HG03460 (cell line): ENCODE results near the gene NUP93.
"Not testable (repeated sequence)": the region's sequence is repeated elsewhere in the genome, so short reads cannot be mapped to it uniquely, and the experiment has no call there.

ENCODE experiments used
- ATAC-seq: cut with Tn5 transposase; IDR thresholded peaks from one replicate; pipeline ENCODE4 v1.9.1; 2021; ENCODE audit not compliant: unreplicated experiment

Gene NUP93

DNA sequence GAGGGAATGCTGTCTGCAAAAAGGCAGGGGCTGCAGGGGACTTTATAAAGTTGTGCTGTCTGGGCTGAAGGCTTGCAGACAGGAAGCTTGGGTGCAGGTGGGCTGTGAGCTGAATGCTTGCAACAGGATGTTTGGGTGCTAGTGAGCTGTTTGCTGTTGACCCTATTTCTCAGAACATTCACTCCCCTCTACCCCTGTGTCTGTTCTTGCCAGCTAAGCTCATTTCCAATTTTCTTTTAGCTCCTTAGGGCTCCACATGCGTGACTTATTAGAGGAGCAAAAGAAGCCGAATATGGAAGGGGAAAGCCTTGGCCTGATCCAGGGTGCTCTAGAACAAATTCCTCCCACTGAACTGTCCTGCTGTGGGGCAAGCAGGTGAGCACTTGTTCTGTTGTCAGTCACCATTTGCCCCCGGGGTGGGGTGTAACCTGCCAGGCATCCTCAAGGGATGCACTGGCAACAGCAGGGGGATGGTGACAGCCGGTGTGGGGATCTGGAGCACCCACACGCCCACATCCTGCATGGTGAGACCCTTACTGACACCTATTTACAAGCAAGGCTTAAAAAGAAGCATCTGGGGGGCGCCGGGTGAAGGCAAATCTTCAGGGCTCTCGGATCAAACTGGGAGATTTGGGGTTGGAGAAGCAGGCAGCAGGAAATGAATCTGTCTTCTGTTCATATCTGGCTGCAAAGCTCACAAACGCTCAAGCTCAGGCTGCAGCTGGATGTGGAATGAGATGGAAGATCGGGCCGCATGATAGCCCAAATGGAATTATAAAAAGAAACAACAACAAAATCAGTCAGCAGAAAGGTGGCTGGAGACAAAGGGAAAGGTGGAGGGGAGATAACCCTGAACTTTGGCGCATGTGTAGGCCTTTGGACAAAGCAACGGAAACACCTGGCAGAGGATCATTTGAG is 21.1 kb upstream of the NUP93 start:
- ATAC-seq, result no peak

DNA sequence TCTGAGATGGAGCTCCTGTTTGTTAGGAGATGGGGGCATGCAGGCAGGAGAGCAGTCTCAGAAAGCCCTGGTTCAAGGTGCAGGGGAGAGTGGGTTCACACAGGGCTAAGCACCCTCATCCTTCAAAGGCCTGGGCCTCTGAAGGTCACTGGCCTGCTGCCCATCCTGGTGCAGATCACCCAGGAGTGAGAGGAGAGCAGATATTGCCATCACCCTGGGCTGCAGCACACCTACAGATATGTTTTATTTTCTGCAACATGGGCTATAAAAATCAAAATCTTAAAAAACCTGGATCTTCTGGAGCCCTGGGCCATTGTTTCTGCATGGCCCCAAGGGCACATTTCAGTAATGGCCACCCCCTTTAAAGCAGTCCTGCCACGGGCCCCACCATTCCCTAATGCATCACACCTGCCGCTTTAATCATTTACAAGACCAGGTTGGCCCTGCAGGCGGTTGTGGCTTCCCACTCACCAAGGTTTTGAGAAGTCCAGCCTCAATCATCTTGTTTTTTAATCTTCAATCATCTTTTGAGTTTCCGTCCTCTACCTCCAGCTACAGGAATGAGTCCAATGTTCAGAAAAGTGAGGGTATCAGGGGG is 20.4 kb upstream of the NUP93 start:
- no peak for ATAC-seq

DNA sequence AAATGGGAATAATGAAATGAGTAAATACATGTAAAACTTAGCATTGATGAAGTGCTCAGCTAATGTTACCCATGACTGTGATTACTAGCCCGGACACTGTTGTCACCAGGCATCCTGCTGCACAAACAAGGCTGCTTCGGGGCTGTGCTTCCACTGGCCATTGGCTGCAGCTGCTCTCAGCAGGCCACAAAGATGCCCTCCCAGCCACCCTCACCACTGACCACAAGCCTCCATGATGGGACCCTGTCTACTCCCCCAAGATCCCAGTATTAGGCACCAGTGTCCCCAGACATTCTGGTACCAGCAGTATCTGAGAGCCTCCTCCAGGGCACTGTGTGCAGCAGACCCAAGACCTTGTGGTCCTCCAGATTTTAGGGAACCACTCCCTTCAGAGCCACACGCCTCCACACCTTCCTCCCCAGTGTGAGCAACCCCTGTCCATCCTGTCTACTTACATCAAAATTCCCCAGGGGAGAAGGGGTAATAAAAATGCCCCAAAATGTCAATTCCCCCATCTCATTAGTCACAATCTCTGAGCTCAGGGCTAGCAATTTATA is 19.7 kb upstream of the NUP93 start:
- ATAC-seq, result no peak

DNA sequence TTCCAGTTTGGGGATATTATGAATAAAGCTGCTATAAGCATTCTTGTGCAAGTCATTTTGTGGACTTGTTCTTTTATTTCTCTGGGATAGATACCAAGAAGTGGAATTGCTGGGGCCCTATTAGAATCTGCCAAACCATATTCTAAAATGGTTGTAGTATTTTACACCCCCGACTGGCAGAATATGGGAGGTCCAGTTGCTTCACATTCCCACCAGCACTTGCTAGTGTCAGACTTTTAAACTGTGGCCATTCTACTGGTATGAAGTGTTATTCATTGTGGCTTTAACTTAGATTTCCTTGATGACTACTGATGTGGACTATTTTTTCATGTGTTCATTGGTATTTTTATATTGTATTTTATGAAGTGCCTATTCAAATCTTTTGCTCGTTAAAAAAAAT is 18.1 kb upstream of the NUP93 start:
- ATAC-seq, result no peak

DNA sequence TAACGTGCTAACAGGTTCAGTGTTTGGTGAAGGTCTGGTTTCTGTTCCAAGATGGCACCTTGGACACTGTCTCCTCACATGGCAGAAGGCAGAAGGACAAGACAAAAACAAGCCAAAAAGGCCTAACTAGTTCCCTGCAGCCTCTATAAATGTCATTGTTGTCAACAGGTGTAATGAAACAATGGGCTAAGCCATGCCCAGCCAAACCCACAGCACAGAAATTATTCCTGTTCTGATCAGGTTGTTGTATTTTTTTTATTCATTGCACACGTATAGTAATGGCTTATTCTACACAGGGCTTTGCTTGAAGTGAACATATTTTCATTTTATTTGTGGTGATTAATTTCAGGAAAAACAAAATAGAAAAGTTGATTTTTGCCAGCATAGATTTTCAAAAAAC is 16.1 kb upstream of the NUP93 start:
- no peak for ATAC-seq

DNA sequence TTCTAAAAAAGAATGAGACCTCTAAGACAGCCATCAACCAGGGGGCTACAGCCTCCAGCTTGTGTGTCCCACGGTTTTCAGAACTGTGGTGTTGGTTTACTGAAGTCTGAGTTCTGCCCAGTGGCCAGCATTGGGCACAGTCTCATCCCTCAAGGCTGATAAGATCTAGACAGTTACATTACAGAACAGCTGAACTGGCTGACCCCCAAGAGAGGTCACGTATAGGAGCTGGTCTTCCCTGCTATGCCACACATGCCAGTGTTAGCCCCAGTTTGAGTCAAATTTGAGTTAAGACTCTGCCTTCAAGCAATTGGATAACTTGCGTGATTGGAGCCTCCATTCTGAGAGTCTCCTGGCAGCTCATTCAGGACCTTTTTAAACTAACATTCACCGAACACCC is 14.8 kb upstream of the NUP93 start:
- no peak for ATAC-seq

DNA sequence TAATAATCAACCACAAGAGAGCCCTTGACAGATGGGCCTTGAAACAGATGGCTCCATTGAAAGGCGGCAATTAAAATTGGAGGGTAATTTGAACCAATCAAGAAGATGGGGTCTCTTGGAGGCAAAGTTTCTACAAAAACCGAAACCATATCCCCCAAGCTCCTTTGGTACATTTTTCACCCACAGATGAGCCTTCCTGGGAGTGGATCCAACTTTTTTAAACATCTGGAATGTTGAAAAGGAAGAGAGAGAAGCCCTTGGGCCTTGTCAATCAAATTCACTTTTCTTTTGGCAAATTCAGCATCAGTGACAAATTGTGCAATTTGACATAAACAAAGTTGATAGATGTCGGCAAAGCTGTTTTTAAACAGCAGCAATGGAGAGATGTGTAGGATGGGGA is 13.2 kb upstream of the NUP93 start:
- ATAC-seq, result no peak

DNA sequence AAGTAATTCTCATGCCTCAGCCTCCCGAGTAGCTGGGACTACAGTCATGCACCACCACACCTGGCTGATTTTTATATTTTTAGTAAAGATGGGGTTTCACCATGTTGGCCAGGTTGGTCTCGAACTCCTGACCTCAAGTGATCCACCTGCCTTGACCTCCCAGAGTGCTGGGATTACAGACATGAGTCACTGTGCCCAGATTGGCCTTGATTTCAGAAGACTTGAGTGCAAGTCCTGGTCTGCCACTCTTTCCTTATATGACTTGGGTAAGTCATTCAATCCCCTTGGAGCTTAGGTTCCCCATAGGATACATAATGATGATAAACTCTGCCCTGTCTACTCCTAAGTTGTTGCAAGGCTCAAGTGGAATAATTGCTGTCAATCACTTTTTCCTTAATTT is 12.4 kb upstream of the NUP93 start:
- ATAC-seq, result not testable (repeated sequence)

DNA sequence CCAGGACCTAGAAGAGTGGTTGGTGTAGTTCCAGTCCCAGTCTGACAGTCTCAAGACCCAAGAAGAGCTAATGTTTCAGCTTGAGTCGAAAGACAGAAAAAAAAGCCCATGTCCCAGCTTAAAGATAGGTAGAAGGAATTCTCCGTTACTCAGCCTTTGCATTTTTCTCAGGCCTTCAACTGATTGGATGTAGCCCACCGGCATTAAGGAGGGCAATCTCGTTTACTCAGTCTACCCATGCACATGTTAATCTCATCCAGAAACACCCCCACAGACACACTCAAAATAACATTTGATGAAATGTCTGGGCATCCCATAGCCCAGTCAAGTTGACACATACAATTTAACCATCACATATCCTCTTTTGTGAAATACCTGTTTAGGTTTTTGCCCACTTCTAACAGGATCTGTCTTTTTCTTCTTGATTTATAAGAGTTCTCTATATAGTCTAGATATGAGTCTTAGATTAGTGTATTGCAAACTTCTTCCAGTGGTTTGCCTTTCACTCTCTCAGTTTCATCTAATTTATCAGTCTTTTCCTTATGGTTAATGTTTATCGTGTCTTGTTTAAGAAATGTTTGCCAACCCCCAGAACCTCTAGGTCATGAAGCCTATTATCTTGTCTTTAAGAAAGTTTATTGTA is 7.6 kb upstream of the NUP93 start:
- ATAC-seq, result no peak

DNA sequence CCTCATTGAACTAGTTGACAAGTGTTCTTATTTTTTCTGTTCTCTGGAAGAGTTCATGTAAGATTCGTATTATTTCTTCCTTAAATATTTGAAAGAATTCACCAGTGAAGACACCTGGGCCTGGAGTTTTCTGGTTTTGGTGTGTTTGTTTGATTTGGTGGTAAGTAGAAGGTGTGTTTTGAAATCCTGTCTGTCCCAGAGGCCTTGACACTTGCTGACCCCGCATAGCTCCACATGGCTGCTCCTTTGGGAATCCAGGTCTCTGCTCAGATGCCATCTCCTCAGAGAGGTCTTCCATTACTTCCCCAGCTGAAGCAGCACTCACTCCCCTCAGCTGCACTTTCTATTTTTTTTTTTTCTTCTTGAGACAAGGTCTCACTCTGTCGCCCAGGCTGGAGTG is 5.7 kb upstream of the NUP93 start:
- ATAC-seq, result no peak

DNA sequence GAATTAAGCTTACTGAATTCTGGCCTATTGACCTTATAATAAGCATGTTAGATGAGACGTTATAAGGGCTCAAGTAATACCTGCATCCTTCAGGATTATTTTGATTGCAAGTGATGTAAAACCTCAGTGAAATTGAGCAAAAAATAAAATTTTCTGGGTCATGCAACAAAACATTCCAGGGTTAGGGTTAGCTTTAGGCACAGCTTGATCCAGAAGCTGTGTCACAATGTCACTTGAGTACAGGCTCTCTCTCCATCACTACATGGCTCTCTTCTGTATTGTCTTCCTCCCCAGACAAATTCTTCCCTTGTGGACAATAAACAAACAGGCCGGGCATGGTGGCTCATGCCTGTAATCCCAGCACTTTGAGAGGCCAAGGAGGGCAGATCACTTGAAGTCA is 3.6 kb upstream of the NUP93 start:
- no peak for ATAC-seq

DNA sequence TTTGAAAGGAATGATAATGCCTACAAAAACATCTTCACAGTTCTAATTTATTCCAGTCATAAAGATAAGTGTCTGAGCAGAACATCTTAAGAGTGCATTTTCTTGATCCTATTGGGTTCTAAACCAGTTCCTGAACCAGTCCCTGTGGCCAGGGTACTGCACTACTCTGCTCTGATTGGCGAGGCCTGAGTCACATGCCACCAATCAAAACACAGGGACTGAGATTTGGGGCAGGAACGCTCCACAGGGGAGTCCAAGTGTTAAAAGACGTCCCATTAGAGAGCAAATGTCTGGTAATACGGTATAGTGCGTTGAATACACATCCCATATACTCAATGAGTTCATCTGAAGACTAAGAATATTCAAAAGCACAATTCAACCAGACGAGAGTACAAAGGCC is 3.0 kb upstream of the NUP93 start:
- ATAC-seq, result no peak

DNA sequence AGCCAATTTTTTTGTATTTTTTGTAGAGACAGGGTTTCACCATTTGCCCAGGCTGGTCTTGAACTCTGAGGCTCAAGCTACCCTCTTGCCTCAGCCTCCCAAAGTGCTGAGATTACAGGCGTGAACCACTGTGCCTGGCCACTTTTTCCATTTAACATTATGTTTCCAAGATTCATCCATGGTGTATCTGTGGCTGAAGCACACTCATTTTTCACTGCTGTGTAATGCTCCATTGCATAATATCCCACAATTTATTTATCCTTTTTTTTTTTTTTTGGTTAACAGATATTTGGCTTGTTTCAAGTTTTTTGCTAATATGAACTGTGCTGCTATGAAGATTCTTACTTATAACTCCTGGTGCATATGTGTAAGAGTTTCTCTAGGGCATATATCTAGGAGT is 1.9 kb upstream of the NUP93 start:
- no peak for ATAC-seq

DNA sequence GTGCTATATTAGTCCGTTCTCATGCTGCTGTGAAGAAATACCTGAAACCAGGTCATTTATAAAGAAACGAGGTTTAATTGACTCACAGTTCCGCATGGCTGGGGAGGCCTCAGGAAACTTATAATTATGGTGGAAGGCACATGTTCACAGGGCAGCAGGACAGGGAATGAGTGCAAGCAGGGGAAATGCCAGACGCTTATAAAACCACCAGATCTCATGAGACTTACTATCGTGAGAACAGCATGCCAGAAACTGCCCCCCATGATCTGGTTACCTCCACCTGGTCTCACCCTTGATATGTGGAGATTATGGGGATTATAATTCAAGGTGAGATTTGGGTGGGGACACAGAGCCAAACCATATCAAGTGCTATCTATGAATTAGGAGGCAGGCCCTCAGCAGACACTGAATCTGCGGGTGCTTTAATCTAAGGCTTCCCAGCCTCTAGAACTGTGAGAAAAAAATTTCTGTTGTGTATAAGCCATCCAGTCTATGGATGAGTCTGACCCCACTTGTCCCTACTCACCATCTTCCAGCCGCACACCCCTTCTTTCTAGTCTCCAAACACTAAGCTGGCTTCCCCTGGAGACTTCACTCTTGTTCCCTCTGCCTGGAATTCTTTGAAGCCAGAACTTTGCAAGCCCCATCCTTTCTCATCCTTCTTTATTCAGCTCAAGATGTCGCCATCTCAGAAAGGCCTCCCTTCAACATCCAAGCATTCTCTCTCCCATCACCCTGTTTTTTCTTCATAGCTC is 772 bp upstream of the NUP93 start:
- ATAC-seq, result no peak

DNA sequence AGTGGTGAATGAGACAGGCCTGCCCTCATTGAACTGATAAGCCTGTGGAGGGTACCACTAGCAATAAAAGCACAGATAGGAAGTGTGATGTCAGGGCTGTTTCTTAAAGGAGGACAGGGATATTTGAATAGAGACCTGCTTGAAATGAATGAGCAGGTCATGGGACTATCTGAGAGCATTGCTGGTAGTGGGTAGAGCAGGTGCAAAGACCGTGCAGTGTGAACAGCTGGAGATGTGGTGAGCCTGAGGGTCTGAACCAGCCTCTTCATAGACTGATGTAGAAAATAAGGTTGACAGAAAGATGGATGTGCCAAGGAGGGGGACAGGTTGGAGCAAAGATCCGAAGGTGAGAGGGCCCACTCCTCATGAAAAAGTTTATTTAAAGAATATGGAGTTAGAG is 2.4 kb downstream of the NUP93 start:
- ATAC-seq, result peak; percentile 56

DNA sequence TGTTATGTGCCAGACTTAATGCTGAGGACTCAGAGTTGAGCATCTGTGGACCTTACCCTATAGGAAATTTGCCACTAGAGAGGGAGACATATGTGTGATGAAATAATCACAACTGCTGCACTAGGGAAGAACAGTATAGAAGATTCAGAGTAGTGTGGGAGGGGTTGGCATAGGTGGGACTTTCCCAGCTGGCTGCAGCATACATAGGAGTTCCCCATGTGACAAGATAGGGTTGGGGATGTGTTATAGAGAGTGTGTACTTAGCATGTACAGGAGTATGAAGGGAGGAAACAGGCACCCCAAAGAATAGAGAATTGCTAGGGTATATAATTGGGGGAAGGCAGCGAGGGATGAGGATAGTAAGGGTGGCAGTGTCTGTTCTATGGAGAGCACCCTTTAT is 2.9 kb downstream of the NUP93 start:
- no peak for ATAC-seq

DNA sequence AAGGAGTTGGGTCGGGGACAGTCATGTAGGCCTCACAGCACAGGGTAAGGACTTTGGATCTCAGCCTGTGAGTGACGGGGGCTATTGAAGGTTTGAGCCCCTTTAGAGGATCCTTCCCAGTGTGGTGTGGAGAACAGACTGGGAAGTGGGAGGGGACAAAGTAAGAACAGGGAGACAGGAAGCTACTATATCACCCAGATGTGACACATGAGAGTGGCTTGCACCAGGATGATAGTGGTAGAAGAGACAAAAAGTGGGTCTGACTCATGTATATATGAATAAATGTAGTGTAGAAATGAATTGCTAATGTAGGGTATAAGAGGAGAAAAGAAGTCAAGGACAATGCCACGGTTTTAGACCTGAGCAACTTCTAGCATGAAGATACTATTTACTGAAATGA is 4.5 kb downstream of the NUP93 start:
- no peak for ATAC-seq

DNA sequence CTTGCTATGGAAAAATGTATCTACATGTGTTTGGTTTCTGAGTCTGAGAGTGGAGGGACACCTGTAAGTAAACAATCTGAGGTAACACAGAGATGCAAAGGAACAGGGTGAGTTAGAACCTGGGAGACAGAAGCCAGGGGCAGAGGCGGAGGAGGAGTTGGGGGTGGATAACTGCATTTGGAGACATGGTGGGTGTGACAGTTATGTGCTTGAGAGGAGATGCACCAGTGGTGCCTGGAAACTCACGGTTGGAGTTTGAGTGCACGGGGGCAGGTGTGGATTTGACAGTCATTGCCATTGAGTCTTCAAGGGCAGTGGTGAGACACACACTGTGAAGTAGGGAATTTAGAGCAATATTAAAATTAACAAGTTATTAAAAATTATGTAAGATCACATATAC is 6.5 kb downstream of the NUP93 start:
- ATAC-seq, result no peak

DNA sequence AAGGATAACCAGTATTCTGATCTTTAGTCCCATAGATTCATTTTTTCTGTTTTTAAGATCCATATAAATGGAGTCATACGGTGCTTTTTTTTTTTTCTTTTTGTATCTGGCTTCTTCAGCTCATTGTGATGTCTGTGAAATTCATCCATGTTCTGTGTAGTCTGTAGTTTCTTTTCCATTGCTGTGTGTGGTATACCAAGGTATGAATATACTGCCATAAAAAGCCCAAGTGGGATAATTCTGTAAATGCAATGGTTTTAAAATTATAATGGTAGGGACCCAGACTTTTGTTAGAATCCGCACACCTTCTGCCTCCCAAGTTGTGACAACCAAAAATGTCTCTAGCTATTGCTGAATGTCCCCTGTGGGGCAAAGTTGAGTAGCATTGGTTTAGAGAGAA is 7.6 kb downstream of the NUP93 start:
- ATAC-seq, result no peak

DNA sequence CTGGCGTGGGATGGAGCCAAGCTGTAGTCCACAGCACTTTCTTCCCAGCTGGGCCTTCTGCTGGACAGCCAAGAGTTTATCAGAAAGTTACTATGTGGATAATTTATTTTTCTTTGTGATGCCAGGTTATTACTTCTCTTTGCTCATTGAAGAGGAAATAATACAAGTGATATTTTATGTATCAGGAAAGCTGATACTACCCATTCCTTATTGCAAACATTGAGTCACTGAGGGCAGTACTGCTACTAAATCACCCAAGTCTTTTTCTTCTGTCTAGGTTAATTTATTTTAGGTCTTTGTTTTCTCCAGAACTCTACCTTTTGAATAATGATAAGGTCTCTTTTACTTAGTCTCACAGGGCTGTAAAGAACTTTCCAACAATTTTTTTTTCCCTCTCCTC is 8.3 kb downstream of the NUP93 start:
- no peak for ATAC-seq

DNA sequence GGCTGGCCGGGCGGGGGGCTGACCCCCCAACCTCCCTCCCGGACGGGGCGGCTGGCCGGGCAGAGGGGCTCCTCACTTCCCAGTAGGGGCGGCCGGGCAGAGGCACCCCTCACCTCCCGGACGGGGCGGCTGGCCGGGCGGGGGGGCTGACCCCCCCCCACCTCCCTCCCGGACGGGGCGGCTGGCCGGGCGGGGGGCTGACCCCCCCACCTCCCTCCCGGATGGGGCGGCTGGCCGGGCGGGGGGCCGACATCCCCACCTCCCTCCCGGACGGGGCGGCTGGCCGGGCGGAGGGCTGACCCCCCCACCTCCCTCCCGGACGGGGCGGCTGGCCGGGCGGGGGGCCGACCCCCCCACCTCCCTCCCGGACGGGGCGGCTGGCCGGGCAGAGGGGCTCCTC is 9.4 kb downstream of the NUP93 start:
- ATAC-seq, result not testable (repeated sequence)
